HL-60 (cell line): ENCODE measurements around the gene PCDHA12.

Source experiments
- GABPA ChIP-seq: IDR thresholded peaks from 2 replicates; pipeline ENCODE4 v1.6.1; 2012; ENCODE audit warnings: low read depth
- POLR2AphosphoS5 ChIP-seq: IDR thresholded peaks from 2 replicates; pipeline ENCODE4 v1.6.1; 2012; ENCODE audit warnings: low read depth
- TF ChIP-seq, protein P1 (sequence below): IDR thresholded peaks from one replicate; pipeline ENCODE4 v1.5.1; 2011; ENCODE audit warnings: low read length, control low read depth, inconsistent platforms; ENCODE audit not compliant: insufficient read depth

DNA sequence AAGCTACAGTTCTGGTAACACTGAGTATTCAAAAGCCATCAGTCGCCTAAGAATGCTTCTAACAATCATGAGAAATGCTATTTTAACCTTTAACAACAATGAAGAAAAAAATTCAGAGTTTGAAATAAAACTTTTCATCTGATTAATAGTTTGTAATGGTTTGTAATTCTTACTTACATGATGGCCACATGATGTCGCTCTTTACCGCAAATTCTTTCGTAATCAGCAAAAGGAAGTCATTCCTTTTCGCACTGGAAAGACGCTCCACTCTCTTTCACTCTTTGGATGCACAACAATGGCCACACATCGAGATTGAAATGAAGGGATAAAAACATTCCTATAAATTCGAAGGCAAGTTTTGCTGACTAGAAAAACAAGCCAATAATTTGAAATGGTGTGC is 41.1 kb upstream of the PCDHA12 start, which contains the start of gene PCDHA7:
- TF ChIP-seq, protein P1, sequence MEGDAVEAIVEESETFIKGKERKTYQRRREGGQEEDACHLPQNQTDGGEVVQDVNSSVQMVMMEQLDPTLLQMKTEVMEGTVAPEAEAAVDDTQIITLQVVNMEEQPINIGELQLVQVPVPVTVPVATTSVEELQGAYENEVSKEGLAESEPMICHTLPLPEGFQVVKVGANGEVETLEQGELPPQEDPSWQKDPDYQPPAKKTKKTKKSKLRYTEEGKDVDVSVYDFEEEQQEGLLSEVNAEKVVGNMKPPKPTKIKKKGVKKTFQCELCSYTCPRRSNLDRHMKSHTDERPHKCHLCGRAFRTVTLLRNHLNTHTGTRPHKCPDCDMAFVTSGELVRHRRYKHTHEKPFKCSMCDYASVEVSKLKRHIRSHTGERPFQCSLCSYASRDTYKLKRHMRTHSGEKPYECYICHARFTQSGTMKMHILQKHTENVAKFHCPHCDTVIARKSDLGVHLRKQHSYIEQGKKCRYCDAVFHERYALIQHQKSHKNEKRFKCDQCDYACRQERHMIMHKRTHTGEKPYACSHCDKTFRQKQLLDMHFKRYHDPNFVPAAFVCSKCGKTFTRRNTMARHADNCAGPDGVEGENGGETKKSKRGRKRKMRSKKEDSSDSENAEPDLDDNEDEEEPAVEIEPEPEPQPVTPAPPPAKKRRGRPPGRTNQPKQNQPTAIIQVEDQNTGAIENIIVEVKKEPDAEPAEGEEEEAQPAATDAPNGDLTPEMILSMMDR = no peak
- TF ChIP-seq GABPA = no peak
- no peak for TF ChIP-seq POLR2AphosphoS5
